GM18502 (cell line): Measurements from ENCODE around the gene TPI1.
"Not testable (repeated sequence)": the region's sequence is repeated elsewhere in the genome, so short reads cannot be mapped to it uniquely, and the experiment has no call there.

Experiments
- ATAC-seq: cut with Tn5 transposase; IDR thresholded peaks from one replicate; pipeline ENCODE4 v1.9.1; 2021; ENCODE audit warnings: mild to moderate bottlenecking; ENCODE audit not compliant: unreplicated experiment, poor library complexity

Gene TPI1

DNA sequence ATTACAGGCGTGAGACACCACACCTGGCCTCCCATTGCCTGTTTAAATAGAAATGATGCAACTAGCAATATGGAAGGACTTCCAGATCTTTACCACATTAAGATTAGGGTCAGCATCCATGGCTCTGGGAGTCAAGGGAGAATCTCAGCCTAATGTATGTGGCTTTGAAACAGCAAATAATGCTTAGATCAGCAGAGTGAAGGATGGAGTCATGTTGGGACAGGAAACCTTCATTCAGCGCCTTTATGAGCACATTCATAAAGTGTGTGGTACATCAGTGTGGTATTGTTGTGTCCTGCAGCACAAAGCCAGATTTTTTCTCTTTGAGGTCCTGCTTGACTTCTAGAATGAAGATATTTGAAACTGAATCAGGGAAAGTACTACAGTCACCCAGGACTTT is 21.0 kb downstream of the TPI1 start:
- no peak for ATAC-seq

DNA sequence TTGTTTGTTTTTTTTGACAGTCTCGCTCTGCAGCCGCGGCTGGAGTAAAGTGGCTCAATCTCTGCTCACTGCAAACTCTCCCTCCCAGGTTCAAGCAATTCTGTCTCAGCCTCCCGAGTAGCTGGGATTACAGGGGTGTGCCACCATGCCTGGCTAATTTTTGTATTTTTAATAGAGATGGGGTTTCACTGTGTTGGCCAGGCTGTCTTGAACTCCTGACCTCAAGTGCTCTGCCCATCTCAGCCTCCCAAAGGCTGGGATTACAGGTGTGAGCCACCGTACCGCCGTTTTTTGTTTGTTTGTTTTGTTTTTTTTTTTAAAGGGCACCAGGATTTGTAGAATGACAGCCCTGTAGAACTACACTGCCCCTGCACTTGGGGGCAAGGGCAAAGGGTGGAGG is 21.5 kb downstream of the TPI1 start:
- not testable (repeated sequence) for ATAC-seq

DNA sequence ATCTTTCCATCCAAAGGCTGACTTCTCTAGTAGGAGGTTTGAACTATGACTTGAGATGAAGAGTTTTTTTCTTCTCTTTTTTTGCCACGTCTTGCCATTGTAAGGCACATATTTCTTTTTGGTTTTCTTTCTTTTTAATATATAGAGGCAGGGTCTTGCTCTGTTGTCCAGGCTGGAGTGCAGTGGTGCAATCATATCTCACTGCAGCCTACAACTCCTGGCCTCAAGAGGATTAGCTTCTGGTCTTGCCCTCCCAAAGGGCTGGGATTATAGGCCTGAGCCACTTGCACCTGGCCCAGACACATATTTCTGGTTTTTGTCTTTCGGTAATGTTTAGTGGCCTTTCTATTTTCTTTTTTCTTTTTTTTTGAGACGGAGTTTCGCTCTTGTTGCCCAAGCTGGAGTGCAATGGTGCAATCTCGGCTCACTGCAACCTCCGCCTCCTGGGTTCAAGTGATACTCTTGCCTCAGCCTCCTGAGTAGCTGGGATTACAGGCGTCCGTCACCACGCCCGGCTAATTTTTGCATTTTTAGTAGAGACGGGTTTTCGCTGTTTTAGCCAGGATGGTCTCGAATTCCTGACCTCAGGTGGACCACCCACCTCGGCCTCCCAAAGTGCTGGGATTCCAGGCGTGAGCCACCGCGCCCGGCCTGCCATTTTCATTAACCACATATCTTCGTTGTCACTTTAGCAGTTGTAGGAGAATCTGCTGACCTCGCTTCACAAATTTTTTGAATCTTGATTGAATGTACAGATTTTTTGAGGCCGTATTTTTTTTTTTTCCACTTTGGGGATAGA is 22.6 kb downstream of the TPI1 start:
- ATAC-seq = not testable (repeated sequence)

DNA sequence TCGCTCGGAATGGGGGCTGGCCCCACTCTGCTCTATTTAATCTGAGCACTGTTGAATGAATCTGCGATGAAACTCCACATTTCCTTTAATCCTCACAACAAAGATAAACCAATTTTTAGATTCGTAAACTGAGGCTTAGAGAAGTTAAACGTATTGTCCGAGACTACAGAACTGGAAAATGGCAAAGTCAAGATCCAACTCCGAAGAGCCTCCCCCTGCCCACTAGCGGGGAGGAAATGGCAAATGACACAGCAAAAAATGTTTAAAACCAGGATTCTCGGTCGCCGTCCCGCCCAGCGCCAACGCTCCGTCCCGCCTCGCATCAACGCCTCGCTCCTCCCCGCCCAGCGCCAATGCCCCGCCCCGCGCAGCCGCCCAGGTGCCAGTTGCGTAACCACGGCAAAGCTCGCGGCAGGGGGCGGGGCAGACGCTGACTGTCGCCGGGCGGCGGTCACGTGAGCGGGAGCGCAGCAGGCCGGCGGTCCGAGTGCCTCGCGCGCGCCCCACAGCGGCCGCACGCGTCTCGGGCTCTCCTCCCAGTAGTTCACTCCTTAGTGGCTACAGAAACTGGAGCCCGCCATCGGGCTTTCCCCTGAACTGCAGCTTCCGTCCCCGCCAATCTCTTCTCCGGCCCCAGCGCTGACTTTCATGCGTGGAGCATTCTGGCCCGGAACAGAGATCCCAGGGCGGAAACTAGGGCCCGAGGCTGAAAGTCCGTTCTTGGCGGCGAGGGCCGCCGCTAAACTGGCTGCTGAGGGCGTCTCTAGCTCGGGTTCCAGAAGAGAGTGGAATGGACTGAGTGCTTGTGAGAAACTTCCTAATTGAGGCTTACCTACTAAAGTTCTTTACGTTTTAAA is 23.7 kb downstream of the TPI1 start:
- peak; percentile 92 for ATAC-seq

DNA sequence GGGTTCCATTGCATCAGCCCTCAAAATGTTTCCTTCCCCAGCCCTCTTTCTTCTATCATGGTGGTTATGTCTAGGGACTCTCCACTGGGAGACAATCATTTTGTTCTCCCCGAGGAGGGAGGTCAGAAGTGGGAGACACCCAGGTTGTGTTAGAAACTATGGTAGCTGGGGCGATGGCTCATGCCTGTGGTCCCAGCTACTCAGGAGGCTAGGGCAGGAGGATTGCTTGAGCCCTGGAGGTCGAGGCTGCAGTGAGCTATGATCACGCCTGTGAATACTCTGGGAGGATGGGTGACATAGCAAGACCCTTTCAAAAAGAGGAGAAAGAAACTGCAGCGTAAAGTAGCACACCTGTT is 24.3 kb downstream of the TPI1 start:
- no peak for ATAC-seq

DNA sequence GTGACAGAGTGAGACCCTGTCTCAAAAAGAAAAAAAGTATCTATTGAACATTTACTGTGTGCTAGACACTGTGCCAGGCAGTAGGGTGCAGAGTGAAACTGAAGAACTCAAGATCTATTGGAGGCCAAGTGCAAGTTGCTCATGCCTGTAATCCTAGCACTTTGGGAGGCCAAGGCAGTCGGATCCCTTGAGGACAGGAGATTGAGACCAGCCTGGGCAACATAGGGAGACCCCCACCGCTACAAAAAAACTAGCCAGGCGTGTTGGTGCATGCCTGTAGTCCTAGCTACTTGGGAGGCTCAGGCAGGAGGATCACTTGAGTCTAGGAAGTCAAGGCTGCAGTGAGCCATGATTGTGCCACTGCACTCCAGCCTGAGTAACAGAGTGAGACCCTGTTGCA is 25.4 kb downstream of the TPI1 start:
- ATAC-seq = not testable (repeated sequence)

DNA sequence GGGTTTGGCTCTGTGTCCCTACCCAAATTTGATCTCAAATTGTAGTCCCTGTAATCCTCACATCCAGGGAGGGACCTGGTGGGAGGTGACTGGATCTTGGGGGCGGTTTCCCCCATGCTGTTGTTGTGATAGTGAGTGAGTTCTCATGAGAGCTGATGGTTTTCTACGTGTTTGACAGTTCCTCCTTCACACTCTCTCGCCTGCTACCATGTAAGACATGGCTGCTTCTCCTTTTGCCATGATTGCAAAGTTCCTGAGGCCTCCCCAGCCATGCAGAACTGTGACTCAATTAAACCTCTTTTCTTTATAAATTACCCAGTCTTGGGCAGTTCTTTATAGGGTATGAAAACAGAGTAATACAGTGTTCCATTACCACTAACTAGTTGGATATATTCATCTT is 27.0 kb downstream of the TPI1 start:
- no peak for ATAC-seq

DNA sequence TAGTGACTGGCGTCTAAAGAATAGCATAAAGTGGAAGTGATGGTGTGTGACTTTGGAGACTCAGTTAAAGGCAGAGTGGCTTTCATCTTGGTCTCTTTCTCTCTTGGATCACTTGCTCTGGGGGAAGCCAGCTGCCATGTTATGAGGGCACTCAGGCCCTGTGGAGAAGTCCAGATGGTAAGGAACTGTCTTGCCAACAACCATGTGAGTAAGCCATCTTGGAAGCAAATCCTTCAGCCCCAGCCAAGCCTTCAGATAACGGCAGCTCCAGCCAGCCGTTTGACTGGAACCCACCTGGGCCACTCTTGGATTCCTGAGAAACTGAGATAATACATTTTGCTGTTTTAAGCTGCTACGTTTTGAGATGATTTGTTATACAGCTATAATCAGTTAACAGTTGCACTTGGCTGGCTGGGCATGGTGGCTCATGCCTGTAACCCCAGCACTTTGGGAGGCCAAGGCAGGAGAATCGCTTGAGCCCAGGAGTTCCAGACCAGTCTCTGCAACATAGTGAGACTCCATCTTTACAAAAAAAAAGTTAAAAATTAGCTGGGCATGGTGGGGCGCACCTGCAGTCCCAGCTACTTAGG is 29.6 kb downstream of the TPI1 start:
- no peak for ATAC-seq

DNA sequence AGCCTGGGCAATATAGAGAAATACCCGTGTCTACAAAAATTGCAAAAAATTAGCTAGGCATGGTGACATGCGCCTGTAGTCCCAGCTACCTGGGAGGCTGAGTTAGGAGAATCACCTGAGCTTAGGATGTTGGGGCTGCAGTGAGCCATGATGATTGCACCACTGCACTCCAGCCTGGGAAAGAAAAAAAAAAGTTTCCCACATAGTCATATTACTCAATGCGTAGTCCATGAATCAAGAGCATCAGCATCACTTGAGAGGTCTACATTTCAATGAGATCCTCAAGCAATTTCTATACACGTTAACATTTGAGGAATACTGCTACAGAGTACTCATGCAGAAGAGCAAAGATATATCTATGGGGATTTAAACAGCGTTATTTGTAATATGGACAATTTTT is 32.1 kb downstream of the TPI1 start:
- ATAC-seq = no peak

DNA sequence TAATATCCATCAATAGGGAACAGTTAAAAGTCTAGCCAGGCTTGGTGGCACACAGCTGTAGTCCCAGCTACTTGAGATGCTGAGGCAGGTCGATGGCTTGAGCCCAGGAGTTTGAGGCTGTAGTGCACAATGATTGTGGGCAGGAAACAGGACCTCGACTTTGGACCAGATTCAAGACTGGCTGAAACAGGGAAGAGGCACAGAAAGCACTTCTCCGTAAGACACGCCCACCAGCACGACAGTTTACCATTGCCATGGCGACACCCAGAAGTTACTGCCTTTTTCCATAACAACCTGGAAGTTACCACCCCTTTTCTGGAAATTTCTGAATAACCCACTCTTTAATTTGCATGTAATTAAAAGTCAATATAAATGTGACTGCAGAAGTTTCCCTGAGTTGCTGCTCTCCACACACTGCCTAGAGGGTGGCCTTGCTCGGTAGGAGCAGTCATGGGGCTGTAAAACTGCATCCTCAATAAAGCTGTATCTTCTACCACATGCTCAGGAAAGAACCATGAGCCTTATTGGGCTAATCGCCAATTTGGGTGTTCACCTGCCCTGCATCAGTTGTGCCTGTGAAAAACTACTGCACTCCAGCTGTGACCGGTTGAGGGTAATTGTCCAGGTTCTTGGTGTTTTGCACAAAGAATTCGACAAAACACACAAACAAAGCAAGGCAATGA is 32.6 kb downstream of the TPI1 start:
- ATAC-seq = no peak

DNA sequence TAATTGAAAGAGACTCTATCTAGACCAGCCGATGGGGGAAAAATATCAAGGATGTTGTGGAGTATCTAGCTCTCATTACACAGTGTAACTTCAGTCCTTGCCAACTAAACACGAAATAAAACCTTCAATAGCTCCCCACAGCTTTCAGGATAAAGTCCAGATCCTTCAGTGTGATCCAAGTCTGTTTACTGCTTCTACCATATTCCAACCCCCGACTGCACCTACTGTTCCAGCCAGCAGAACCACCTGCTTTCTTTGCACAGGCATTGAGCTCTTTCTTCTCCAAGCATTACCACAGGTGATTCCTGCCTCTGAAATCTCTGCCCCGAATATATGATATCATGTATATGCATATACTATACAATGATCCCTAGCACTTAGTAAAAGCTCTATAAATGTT is 35.1 kb downstream of the TPI1 start:
- ATAC-seq = no peak

DNA sequence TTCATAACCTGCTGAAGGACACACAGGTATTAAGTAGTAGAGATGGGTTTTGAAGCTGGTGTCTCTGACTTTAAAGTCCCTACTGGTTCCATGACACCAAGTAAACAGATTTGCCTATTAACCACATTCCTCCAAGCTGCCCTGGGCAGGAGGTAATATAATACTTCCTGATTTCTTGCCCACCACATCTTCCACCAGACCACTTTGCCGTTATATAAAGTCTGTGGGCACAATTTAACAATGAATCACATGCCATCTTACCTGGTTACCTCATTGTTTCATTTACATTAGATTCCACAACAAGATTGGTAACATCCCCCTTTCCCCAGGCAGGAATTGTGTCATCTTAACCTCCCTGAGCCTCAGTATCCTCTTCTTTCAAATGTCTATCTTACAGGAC is 36.4 kb downstream of the TPI1 start:
- no peak for ATAC-seq

DNA sequence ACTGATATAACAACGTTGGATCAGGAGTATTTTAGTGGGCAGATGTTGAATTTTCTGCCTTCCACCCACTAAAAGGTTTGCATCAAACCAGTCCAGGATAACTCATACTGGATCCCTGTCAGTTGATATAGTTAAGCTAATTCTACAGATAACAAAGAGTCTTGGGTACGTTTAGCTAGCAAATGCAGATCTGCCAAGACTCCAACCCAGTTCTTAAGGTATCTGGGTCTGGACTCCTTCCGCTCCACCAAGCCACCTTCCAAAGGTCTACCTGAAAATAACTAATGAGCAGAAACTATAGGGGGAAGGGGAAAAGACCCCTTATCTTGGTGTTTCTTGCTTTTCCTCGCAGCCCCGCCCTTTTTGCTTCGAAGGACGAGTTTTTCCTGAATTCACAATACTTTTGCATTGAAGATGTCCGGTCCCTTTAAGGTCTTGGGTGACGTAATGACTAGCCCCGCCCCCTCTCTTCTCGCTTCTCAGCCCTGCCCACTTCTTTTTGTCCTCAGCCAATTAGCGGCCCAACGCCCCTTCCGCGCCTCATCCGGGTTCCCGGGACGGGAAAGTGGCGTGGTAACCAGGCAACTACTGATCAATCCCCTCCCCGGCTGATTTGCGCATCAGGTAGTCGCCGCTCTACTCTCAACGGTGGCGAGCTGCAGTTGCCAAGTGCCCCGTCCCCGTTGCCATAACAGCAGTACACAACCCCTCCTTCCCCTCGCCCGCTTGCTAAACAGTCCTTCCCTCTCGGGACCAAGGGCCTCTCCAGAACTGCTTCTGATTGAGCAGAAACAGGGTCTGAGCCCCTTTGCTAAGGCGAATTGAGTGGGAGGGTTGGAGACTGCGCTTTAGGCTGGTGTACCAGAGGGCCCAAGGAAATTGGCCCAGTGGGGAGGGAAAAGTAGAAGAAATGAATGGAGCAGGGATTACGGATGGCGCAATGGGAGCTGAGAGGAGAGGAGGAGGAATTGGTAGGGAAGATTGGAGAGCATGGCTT is 37.2 kb downstream of the TPI1 start, which contains the start of gene LRRC23:
Gene LRRC23 (plus strand): TSS at position 543 of the 997 bp plus-strand sequence. CDS start 812 bp downstream, outside the sequence.
- ATAC-seq = peak; percentile 95

DNA sequence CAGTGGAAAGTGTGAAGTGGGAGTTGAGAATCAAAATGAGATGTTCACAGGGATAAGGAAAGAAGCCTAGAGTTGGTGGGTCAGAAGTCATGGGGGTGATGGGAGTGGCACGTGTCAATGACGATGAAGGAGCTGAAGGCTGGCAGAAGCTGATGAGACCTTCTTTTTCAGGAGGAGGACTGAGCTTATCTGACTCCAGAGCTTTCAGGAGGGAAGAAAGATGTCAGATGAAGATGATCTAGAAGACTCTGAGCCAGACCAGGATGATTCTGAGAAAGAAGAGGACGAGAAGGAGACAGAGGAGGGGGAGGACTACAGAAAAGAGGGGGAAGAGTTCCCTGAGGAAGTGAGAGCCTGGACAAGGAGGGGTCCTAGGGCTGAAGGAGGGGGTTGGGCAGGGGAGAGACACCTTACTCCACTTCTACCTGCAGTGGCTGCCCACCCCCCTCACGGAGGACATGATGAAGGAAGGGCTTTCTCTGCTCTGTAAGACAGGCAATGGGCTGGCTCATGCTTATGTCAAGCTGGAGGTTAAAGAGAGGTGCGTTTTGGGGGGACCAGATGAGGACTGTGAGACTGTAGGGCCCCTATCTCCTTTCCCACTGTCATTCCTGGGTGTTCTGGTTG is 38.2 kb downstream of the TPI1 start:
- ATAC-seq = no peak

DNA sequence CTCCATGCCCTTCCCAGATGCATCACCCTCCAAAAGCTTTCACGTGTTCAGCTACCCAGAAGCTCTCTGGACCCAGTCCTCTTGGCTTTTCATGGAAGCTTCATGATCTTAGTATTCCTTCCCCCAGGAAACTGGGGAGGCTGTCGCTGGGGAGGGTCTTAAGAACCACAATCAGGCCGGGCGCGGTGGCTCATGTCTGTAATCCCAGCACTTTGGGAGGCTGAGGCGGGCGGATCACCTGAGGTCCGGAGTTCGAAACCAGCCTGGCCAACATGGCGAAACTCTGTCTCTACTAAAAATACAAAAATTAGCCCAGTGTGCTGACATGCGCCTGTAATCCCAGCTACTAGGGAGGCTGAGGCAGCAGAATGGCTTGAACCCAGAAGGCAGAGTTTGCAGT is 40.8 kb downstream of the TPI1 start:
- not testable (repeated sequence) for ATAC-seq

DNA sequence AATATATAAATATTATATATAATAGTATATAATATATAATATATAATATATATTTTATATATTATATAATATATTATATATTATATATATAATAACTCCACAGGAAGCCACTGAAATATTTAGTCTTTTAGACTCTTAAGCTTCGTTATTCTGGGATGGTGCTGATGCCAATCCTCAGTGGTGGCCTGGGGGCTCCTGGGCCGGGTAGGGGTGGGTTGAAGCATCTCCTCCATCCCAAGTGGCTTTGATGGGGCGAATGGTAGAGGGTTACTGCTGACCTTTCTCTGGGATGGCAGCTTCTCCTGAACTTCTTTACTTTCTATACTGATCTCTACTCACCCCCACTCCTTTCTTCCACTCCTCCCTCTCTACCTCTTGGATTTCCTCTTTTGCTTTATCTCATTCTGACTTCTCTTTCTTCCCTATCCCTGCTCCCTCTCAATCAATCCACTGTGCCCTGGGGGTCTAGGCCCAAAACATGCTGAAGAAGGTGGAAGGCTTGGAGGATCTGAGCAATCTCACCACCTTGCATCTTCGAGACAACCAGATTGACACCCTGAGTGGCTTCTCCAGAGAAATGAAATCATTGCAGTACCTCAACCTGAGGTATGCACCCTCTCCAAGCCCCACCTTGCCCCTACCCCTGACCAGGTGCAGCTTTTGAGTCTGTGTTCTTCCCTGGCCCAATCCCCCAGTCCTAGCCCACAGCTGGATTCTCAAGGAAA is 42.3 kb downstream of the TPI1 start:
- no peak for ATAC-seq

DNA sequence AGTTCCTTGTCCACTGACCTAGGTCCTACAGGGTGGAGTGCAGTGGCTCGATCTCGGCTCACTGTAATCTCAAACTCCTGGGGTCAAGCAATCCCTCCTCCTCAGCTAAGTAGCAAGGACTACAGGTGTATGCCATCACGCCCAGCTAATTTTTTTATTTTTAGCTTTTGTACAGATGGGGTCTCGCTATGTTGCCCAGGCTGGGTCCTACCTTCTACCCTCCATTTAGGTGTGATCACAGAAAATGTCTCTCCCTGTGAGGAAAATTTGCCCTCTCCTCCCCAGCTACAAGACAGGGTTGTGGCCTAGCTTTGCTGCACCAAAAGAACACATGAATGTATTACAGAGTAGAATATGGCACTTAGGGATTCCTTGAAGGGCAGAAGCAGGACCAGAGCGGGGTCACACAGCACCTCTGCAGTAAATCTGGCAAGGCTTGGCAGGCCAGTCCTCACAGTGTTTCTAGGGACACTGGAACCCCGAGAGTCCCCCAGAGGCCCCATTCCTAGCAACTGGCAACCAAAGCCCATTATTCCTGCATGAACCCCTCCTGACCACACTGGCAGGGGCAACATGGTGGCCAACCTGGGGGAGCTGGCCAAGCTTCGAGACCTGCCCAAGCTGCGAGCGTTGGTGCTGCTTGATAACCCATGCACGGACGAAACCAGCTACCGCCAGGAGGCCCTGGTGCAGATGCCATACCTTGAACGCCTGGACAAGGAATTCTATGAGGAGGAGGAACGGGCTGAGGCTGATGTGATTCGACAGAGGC is 45.0 kb downstream of the TPI1 start:
- no peak for ATAC-seq
